Upper lobe of left lung (tissue), 4 donors: ENCODE results near the gene HIVEP3.

Experiments used
- EP300 ChIP-seq, 4 donors: sonication (generic); formaldehyde crosslinking; IDR thresholded peaks; one replicate each; pipeline ENCODE4 v1.5.1; 2017; ENCODE audit warnings: antibody characterized with exemption in 4 of 4, control low read depth in 2 of 4
- POLR2A ChIP-seq, 4 donors: fragments of 450-650 bp; IDR thresholded peaks; one replicate each; pipeline ENCODE4 v1.5.1; 2016 to 2017; ENCODE audit warnings: antibody characterized with exemption in 4 of 4, mild to moderate bottlenecking in 2 of 4
- POLR2AphosphoS5 ChIP-seq, 2 donors: sonication (generic); formaldehyde crosslinking; IDR thresholded peaks; one replicate each; pipeline ENCODE4 v1.5.1; 2017; ENCODE audit warnings: antibody characterized with exemption in 2 of 2
- TF ChIP-seq, protein P1 (sequence below), 6 experiments: fragments of 450-650 bp in 4 of 6; fragments of 200-600 bp in 2 of 6; sonication (generic) in 2 of 6; IDR thresholded peaks; one replicate each; pipeline ENCODE4 v1.5.1; 2016 to 2019; ENCODE audit warnings: antibody characterized with exemption in 6 of 6

GRCh38 chr1:41590331-41590730 lies 328.4 kb downstream of the HIVEP3 start:
- TF ChIP-seq, protein P1, sequence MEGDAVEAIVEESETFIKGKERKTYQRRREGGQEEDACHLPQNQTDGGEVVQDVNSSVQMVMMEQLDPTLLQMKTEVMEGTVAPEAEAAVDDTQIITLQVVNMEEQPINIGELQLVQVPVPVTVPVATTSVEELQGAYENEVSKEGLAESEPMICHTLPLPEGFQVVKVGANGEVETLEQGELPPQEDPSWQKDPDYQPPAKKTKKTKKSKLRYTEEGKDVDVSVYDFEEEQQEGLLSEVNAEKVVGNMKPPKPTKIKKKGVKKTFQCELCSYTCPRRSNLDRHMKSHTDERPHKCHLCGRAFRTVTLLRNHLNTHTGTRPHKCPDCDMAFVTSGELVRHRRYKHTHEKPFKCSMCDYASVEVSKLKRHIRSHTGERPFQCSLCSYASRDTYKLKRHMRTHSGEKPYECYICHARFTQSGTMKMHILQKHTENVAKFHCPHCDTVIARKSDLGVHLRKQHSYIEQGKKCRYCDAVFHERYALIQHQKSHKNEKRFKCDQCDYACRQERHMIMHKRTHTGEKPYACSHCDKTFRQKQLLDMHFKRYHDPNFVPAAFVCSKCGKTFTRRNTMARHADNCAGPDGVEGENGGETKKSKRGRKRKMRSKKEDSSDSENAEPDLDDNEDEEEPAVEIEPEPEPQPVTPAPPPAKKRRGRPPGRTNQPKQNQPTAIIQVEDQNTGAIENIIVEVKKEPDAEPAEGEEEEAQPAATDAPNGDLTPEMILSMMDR (IDR thresholded peaks at IDR 0.05) = no peak
- no peak for TF ChIP-seq POLR2A (IDR thresholded peaks at IDR 0.05)
- TF ChIP-seq EP300 (IDR thresholded peaks at IDR 0.05) = no peak
- TF ChIP-seq POLR2AphosphoS5 (IDR thresholded peaks at IDR 0.05) = no peak
